RWPE1 (cell line): ENCODE data around the gene SLC25A22.

ENCODE experiments used
- CTCF ChIA-PET: fragments of 350-600 bp; sonication (Branson Sonifier 250); formaldehyde crosslinking; extraction: SDS; loops from one replicate; lab custom pipeline; 2021; lab: Yijun Ruan, JAX
- POLR2A ChIA-PET: fragments of 400-600 bp; formaldehyde crosslinking; extraction: SDS; loops from one replicate; lab custom pipeline; 2020; ENCODE audit warnings: antibody characterized with exemption; ENCODE audit not compliant: low non-redundant PET; lab: Yijun Ruan, JAX
- DNase-seq: peaks from one replicate; pipeline ENCODE4 v3.0.0; 2012; ENCODE audit warnings: low spot score
- H3K27ac ChIP-seq: fragments of 450-650 bp; 2 replicates; pipeline ENCODE4 v1.5.1; 2017
- TF ChIP-seq, protein P1 (sequence below): fragments of 450-650 bp; conservative IDR thresholded peaks from 2 replicates; pipeline ENCODE4 v1.5.1; 2017; ENCODE audit warnings: low read depth, mild to moderate bottlenecking

The SLC25A22 gene

GRCh38 chr11:813072-813455 is 15.0 kb upstream of the SLC25A22 start:
- CTCF ChIA-PET = no interaction called here

GRCh38 chr11:812390-812789 is 14.3 kb upstream of the SLC25A22 start:
- TF ChIP-seq, protein P1, sequence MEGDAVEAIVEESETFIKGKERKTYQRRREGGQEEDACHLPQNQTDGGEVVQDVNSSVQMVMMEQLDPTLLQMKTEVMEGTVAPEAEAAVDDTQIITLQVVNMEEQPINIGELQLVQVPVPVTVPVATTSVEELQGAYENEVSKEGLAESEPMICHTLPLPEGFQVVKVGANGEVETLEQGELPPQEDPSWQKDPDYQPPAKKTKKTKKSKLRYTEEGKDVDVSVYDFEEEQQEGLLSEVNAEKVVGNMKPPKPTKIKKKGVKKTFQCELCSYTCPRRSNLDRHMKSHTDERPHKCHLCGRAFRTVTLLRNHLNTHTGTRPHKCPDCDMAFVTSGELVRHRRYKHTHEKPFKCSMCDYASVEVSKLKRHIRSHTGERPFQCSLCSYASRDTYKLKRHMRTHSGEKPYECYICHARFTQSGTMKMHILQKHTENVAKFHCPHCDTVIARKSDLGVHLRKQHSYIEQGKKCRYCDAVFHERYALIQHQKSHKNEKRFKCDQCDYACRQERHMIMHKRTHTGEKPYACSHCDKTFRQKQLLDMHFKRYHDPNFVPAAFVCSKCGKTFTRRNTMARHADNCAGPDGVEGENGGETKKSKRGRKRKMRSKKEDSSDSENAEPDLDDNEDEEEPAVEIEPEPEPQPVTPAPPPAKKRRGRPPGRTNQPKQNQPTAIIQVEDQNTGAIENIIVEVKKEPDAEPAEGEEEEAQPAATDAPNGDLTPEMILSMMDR = no peak
- no peak for DNase-seq
- ChIA-PET POLR2A (interaction anchor here (0.7 to 1.1 kb wide), 2 partner anchors 17 to 22 kb away, joined by 3 to 4 read pairs; no protein-coding TSS in a partner anchor), CTCF (no interaction called here)
- peak overlapping the region; percentile 97 for H3K27ac ChIP-seq

More at GRCh38 chr11:813072-813455, 15.0 kb upstream of the SLC25A22 start:
- TF ChIP-seq, protein P1 = no peak
- POLR2A ChIA-PET = interaction anchor here (0.7 to 1.1 kb wide), 2 partner anchors 16 to 22 kb away, joined by 3 to 4 read pairs; no protein-coding TSS in a partner anchor
- H3K27ac ChIP-seq = peak overlapping the region; percentile 97
- DNase-seq = no peak

GRCh38 chr11:811446-812245 is 13.6 kb upstream of the SLC25A22 start:
- ChIA-PET POLR2A (interaction anchor here (0.6 to 1.1 kb wide), 3 partner anchors 11 to 29 kb away, joined by 3 to 8 read pairs (median 4); no protein-coding TSS in a partner anchor), CTCF (interaction anchor here (0.6 kb wide), 1 partner anchor 48 kb away, joined by 7 read pairs; no protein-coding TSS in a partner anchor)
- TF ChIP-seq, protein P1 = no peak
- no peak for DNase-seq
- H3K27ac ChIP-seq = peak overlapping the region; percentile 97

DNA sequence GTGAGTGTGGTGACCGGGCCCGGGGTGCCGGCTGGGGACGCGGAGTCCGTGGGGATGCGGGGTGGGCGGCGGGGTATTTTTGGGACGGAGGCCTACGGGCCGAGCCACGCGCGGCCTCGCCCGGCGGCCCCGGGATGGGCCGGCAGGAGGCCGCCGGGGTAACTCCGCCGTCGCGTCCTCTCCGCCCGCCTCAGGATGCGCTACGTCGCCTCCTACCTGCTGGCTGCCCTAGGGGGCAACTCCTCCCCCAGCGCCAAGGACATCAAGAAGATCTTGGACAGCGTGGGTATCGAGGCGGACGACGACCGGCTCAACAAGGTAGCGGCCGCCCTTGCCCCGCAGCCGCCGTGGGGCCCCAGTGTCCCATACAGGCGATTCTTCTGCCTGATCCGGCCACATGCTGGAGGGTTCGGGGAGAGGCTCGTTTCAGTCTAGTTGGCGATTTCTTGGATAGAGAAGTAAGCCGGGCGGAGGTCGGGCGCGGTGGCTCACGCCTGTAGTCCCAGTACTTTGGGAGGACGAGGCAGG is 12.0 kb upstream of the SLC25A22 start:
- DNase-seq = no peak
- H3K27ac ChIP-seq = peak overlapping the region; percentile 97
- TF ChIP-seq, protein P1 = no peak
- POLR2A ChIA-PET = interaction anchor here (0.8 to 1.4 kb wide), 2 partner anchors 9 to 113 kb away, joined by 4 to 7 read pairs; partner anchors contain the start of gene PNPLA2
- CTCF ChIA-PET = no interaction called here

DNA sequence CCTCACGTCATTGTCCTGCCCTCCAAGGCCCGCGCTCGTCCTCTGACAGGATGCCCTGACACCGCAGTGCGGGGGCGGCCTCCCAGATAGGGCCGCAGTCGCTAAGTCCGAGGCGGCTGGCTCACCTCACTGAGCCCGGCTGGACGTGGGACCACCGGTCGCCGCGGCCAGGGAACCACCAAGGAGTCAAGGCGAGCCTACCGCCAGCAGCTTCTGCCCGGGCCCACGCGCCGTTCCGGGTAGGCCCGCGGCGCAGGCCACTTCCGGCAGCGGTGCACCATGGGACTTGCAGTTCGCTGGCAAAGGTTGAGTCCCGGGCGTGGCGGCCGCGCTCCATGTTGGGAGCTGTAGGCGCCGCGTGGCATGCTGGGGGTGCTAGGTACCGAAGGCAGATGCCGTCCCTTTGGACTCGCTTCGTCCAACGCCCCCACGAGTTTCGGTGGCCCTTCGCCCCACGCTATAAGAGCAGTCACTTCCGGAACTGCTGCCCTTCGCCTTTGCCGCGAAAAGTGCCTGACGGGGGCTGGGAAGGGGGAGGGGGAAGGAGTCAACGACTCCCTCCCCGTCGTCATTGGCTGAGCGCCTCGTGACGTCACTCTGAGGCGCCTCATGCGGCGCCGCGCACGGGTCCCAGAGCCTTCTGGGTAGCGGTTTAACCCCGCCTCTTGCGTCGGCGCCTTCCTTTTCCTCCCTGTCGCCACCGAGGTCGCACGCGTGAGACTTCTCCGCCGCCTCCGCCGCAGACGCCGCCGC is 11.4 kb upstream of the SLC25A22 start, which contains the start of gene RPLP2:
Gene RPLP2 (plus strand): TSS at position 681 of the 753 bp plus-strand sequence. CDS start 268 bp downstream, outside the sequence.
- peak; percentile 93 for DNase-seq
- ChIA-PET POLR2A (interaction anchor here (0.8 to 1.4 kb wide), 2 partner anchors 10 to 112 kb away, joined by 4 to 7 read pairs; partner anchors contain the start of gene PNPLA2), CTCF (no interaction called here)
- peak within 1 kb of the TSS; percentile 97 for H3K27ac ChIP-seq
- TF ChIP-seq, protein P1 = no peak
